HEK293T (cell line): ENCODE data around the gene SLAMF6.

Experiments used
- ARNT ChIP-seq: fragments of 450-650 bp; IDR thresholded peaks from 2 replicates; pipeline ENCODE4 v1.6.1; 2017; ENCODE audit warnings: mild to moderate bottlenecking
- BHLHE40 ChIP-seq: fragments of 450-650 bp; IDR thresholded peaks from 2 replicates; pipeline ENCODE4 v1.6.1; 2016; ENCODE audit warnings: mild to moderate bottlenecking, moderate library complexity, borderline replicate concordance
- CTBP1 ChIP-seq: fragments of 450-650 bp; IDR thresholded peaks from 2 replicates; pipeline ENCODE4 v1.6.1; 2016; ENCODE audit warnings: borderline replicate concordance
- ELF4 ChIP-seq: fragments of 450-650 bp; IDR thresholded peaks from 2 replicates; pipeline ENCODE4 v1.6.1; 2017; ENCODE audit warnings: antibody characterized with exemption
- FOXA1 ChIP-seq: fragments of 450-650 bp; IDR thresholded peaks from 2 replicates; pipeline ENCODE4 v1.6.1; 2016; ENCODE audit warnings: mild to moderate bottlenecking
- FOXK2 ChIP-seq: fragments of 450-650 bp; IDR thresholded peaks from 2 replicates; pipeline ENCODE4 v1.6.1; 2016; ENCODE audit warnings: mild to moderate bottlenecking
- FOXM1 ChIP-seq: fragments of 450-650 bp; IDR thresholded peaks from 2 replicates; pipeline ENCODE4 v1.6.1; 2017; ENCODE audit warnings: mild to moderate bottlenecking, borderline replicate concordance
- L3MBTL2 ChIP-seq: fragments of 450-650 bp; conservative IDR thresholded peaks from 2 replicates; pipeline ENCODE4 v1.6.1; 2016; ENCODE audit warnings: mild to moderate bottlenecking
- NFRKB ChIP-seq: fragments of 450-650 bp; IDR thresholded peaks from 2 replicates; pipeline ENCODE4 v1.6.1; 2016; ENCODE audit warnings: mild to moderate bottlenecking, moderate library complexity
- SP1 ChIP-seq: fragments of 450-650 bp; IDR thresholded peaks from 2 replicates; pipeline ENCODE4 v1.6.1; 2017
- SUZ12 ChIP-seq: fragments of 450-650 bp; IDR thresholded peaks from 2 replicates; pipeline ENCODE4 v1.6.1; 2016; ENCODE audit warnings: mild to moderate bottlenecking
- TARDBP ChIP-seq: fragments of 450-650 bp; IDR thresholded peaks from 2 replicates; pipeline ENCODE4 v1.6.1; 2016
- ZNF384 ChIP-seq: fragments of 450-650 bp; IDR thresholded peaks from 2 replicates; pipeline ENCODE4 v1.6.1; 2016
- TF ChIP-seq, protein P1 (sequence below): fragments of 450-650 bp; IDR thresholded peaks from 2 replicates; pipeline ENCODE4 v1.6.1; 2016

DNA sequence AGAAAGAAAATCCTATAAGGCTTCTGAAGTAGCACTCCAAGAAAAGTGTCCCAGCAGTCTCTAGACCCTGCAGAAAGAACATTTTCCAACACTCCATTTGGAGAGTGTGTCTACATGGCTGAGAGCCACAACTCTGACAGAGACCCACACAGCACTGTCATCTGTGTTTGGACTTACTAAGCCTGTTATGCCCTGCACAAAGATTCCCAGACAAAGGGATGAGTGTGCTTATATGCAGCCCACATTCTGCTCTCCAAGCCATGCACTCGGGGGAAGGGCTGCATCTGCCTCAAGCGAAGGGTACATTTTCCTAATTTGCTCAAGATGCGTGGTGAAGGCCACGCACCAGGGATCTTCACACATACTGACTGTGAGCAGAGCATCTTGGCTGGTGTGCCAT, 24.4 kb upstream of the SLAMF6 start:
- TF ChIP-seq SP1 (no peak), CTBP1 (no peak), L3MBTL2 (no peak), ELF4 (no peak), FOXA1 (no peak), ZNF384 (no peak), FOXM1 (no peak), SUZ12 (no peak), ARNT (no peak), BHLHE40 (no peak), NFRKB (no peak), TARDBP (no peak), FOXK2 (no peak)
- TF ChIP-seq, protein P1, sequence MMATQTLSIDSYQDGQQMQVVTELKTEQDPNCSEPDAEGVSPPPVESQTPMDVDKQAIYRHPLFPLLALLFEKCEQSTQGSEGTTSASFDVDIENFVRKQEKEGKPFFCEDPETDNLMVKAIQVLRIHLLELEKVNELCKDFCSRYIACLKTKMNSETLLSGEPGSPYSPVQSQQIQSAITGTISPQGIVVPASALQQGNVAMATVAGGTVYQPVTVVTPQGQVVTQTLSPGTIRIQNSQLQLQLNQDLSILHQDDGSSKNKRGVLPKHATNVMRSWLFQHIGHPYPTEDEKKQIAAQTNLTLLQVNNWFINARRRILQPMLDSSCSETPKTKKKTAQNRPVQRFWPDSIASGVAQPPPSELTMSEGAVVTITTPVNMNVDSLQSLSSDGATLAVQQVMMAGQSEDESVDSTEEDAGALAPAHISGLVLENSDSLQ = no peak
